Heart left ventricle (tissue), 16 donors: ENCODE results near the gene CHCHD6. TPM values are rescaled to one million over a fixed set of nuclear protein-coding genes. Genes with fewer than 3 reads are reported as not detected.

Experiments used
- ATAC-seq, 4 donors: fragments of 200-7000 bp; cut with Tn5 transposase; one replicate each; pipeline ENCODE4 v1.9.1; 2020 to 2022; ENCODE audit warnings: moderate library complexity in 4 of 4, mild to moderate bottlenecking in 3 of 4, moderate number of reproducible peaks in 1 of 4
- DNase-seq, 5 donors: peaks; one replicate each; pipeline ENCODE4 v3.0.0-alpha.2; 2020
- H3K27ac ChIP-seq, 12 donors: fragments of 200-600 bp; sonication (generic) in 4 of 12; one replicate each; pipeline versions ENCODE4 v1.5.0 to v1.8.0; 2016 to 2022; ENCODE audit warnings: mild to moderate bottlenecking in 2 of 12
- H3K27me3 ChIP-seq, 9 donors: fragments of 200-600 bp; sonication (generic) in 2 of 9; one replicate each; pipeline versions ENCODE4 v1.5.1 to v1.8.0; 2016 to 2022; ENCODE audit warnings: mild to moderate bottlenecking in 3 of 9
- H3K36me3 ChIP-seq, 9 donors: fragments of 200-600 bp; sonication (generic) in 2 of 9; one replicate each; pipeline versions ENCODE4 v1.5.0 to v1.8.0; 2018 to 2022; ENCODE audit warnings: mild to moderate bottlenecking in 2 of 9
- H3K4me1 ChIP-seq, 12 donors: fragments of 200-600 bp; sonication (generic) in 4 of 12; one replicate each; pipeline versions ENCODE4 v1.5.0 to v1.8.0; 2016 to 2022; ENCODE audit warnings: mild to moderate bottlenecking in 3 of 12
- H3K4me3 ChIP-seq, 12 donors: fragments of 200-600 bp; sonication (generic) in 4 of 12; one replicate each; pipeline versions ENCODE4 v1.5.0 to v1.8.0; 2017 to 2022; ENCODE audit warnings: mild to moderate bottlenecking in 9 of 12, moderate library complexity in 4 of 12
- H3K9me3 ChIP-seq, 12 donors: fragments of 200-600 bp; sonication (generic) in 4 of 12; one replicate each; pipeline versions ENCODE4 v1.5.0 to v1.8.0; 2016 to 2022; ENCODE audit warnings: mild to moderate bottlenecking in 1 of 12
- CTCF ChIP-seq, 12 donors: fragments of 200-600 bp; sonication (generic) in 4 of 12; IDR thresholded peaks; one replicate each; pipeline versions ENCODE4 v1.5.0 to v1.8.0; 2018 to 2022; ENCODE audit warnings: antibody characterized with exemption in 12 of 12, mild to moderate bottlenecking in 5 of 12
- POLR2A ChIP-seq, 2 donors: fragments of 450-650 bp; IDR thresholded peaks; one replicate each; pipeline ENCODE4 v1.6.1; 2017; ENCODE audit warnings: antibody characterized with exemption in 2 of 2, mild to moderate bottlenecking in 2 of 2, moderate library complexity in 2 of 2
- WGBS, 4 donors: extraction: QIAGEN DNeasy Blood & Tissue Kit in 2 of 4; methylation state at CpG; one replicate each; pipeline versions ENCODE4 v1.1.5 to v1.1.7; 2013 to 2018; 5-methylcytosine and 5-hydroxymethylcytosine counted together
- intact Hi-C, 10 donors: fragments of 100-400 bp; cut with DNase I; formaldehyde crosslinking; loops; one replicate each; pipeline versions ENCODE4 v1.11.1 to v1.14.2; 2022
- polyA plus RNA-seq, 2 donors: library from polyadenylated mRNA; stranded (reverse); fragments of 200-250 nt; gene quantifications; one replicate each; pipeline ENCODE4 v1.2.3, GENCODE V29; 2013
- total RNA-seq, 9 donors: library from RNA; depleted of rRNA in 2 of 9; stranded (reverse); fragments of >200 nt in 2 of 9; fragmentation: NEBNext Ultra II Directional in 3 of 9; extraction: Animal tissue kit (Norgen Biotek cat#: 25700) in 3 of 9; gene quantifications; one replicate each; pipeline versions ENCODE4 v1.1.0 to v1.2.4, GENCODE V29; 2016 to 2023
- donor health status: ischemic (EF 13 %, LVEDD 7.1; RV severe dilation, severe dysfunction).
- donor health status: healthy with polysubstance abuse.
- donor health status: DM: no; HTN: yes; CAD: no.
- donor health status: DM: no; HTN: no; CAD: no.
- donor health status: ischemic (EF 25% LVEDD 6.9; RV normal size, moderate dysfunction).
- donor health status: ischemic (EF 25% LVEDD 5.7; RV mildly dilated, moderate dysfunction).
- donor health status: healthy.
- donor health status: DM: yes; HTN: yes; CAD: no.
- donor health status: ischemic (EF 35%, LVEDD 5.7; RV mildly dilated, moderate dysfunction).
- donor health status: nonischemic (EF 11% LVEDD 7.7; RV severe dilation, severe dysfunction).
- donor health status: DM: yes; HTN: yes; CAD: no.
- donor health status: PGD.
- donor health status: ischemic (EF 29% LVEDD 5.4; RV normal size, mild dysfunction).
- donor health status: nonischemic (EF 23%, LVEDD 6.1; RV moderate dilation, normal function).

CHCHD6 gene
- total and polyA plus RNA-seq, 11 donors: 7.7 to 29.3 (median 11.6) TPM

DNA sequence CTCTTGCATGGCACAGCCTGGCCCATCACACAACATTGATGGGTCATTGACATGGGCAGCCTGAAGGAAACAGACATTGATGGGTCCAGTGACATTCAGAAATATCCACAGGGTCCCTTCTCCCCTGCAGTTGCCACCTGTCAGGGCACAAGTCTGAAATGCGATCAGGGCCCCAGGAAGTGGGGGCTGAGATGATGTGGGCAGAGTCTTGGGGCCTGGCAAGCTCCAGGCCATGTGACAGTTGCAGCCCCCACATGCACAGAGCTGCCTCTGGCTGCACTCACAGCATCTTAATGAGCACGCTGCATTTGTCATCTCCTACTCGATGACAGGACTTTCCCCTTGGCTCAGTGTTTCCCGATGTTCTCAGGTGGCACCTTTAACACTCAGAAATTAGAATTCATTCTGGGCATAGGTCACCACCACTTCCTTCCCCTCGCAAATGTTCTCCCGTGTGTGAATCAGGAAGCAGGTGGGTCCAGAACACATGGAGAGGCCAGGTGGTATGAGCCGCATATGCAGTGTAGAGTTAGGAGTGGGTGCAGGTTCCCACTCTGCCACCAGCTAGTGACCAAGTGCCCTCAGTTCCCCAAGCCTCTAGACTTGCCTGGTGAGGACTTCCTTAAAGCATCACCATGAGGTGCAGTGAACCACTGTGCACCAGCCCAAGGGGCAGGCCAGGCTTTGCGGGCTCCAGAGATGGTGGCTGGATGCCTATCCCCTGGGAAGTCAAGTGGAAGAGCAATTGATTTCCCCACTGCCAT, 47.5 kb upstream of the CHCHD6 start:
- no peak for DNase-seq
- H3K27ac ChIP-seq: no peak overlapping the region
- WGBS, 4 donors: 61 to 78% (median 72%) methylated on average over 7 to 8 of the region's 8 CpGs
- H3K4me3 ChIP-seq: no peak overlapping the region
- peaks cover 0 to 12% (median 0%) of the 10 kb centered on the region in 9 donors for H3K27me3 ChIP-seq
- peaks cover 0 to 24% (median 6%) of the 10 kb centered on the region in 12 donors for H3K4me1 ChIP-seq
- H3K36me3 ChIP-seq: no peaks in the 10 kb centered on the region
- ATAC-seq: no peak
- no peak for TF ChIP-seq POLR2A (IDR thresholded peaks at IDR 0.05)
- TF ChIP-seq CTCF (IDR thresholded peaks at IDR 0.05): no peak
- intact Hi-C loops: loop anchor here in 1 of 10 donors (10.0 kb wide), 1 partner anchor 132 kb away; the partner anchor contains the start of gene CHST13
- no peaks in the 10 kb centered on the region for H3K9me3 ChIP-seq

- no peak for ATAC-seq
- Histone ChIP-seq H3K9me3 (no peaks in the 10 kb centered on the region), H3K27ac (no peak overlapping the region), H3K27me3 (peaks cover 0 to 20% (median 0%) of the 10 kb centered on the region in 9 donors), H3K4me1 (peaks cover 0 to 24% (median 8%) of the 10 kb centered on the region in 12 donors), H3K36me3 (no peaks in the 10 kb centered on the region), H3K4me3 (no peak overlapping the region)
- no peak for TF ChIP-seq CTCF (IDR thresholded peaks at IDR 0.05)
- TF ChIP-seq POLR2A (IDR thresholded peaks at IDR 0.05): no peak
- WGBS, 4 donors: 64 to 69% (median 66%) methylated on average over 2 of the region's 2 CpGs
- intact Hi-C loops: loop anchor here in 1 of 10 donors (10.0 kb wide), 1 partner anchor 133 kb away; the partner anchor contains the start of gene CHST13
- DNase-seq: no peak
These were observed 46.1 kb upstream of the CHCHD6 start for GRCh38 chr3:126657901-126658300.

DNA sequence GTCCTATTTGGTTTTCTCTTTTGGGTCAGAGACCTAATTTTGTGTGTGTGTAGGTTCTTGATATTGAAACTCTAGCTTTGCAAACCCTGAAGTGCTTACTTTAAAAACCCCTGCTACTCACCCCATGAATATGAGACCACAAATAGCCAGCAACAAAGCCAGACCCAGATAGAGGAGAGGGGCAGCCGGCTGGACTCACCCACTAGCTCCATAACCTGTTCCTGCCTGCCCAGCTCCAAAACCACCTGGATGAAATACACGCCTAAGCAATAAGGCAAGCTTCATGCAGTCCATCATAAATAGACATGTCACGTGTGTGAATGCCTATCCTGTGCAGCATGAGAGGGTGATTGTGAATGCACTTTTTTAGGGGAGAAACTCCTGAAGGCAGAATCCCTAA, 45.5 kb upstream of the CHCHD6 start:
- no peak for DNase-seq
- H3K4me1 ChIP-seq: peaks cover 0 to 23% (median 7%) of the 10 kb centered on the region in 12 donors
- H3K9me3 ChIP-seq: no peaks in the 10 kb centered on the region
- no peaks in the 10 kb centered on the region for H3K36me3 ChIP-seq
- no peak overlapping the region for H3K4me3 ChIP-seq
- intact Hi-C loops: loop anchor here in 1 of 10 donors (10.0 kb wide), 1 partner anchor 134 kb away; the partner anchor contains the start of gene CHST13
- WGBS, 4 donors: 85 to 91% (median 89%) methylated on average over 3 of the region's 3 CpGs
- H3K27me3 ChIP-seq: peaks cover 0 to 21% (median 0%) of the 10 kb centered on the region in 9 donors
- H3K27ac ChIP-seq: no peak overlapping the region
- TF ChIP-seq CTCF (IDR thresholded peaks at IDR 0.05): no peak
- no peak for TF ChIP-seq POLR2A (IDR thresholded peaks at IDR 0.05)
- ATAC-seq: no peak
